Measurements from ENCODE around the gene DOCK9.
A peak's percentile ranks its signal among the peaks of the same experiment; 100 is the strongest.

Gene DOCK9

GRCh38 chr13:99018418-99019180 lies 40.7 kb upstream of the DOCK9 start:
- Histone ChIP-seq H2BK12ac (ENCODE audit: low read length) (no peak overlapping the region), H2AFZ (ENCODE audit: insufficient read depth, low read length, poor library complexity) (no peak overlapping the region), H3K23ac (ENCODE audit: low read length) (no peak overlapping the region), H3K79me2 (ENCODE audit: control insufficient read depth, insufficient read depth, low read length, poor library complexity) (peaks cover 6% of the 10 kb centered on the region), H4K12ac (ENCODE audit: low read depth, low read length) (no peak overlapping the region), H3K4ac (ENCODE audit: low read depth, low read length) (peak overlapping the region; percentile 40), H3K4me1 (ENCODE audit: control insufficient read depth in 1 of 2, insufficient read depth in 2 of 2, low read length in 2 of 2) (peaks cover 8 to 10% of the 10 kb centered on the region in 2 experiments), H2BK5ac (ENCODE audit: low read depth, low read length, poor library complexity) (no peak overlapping the region), H2AK5ac (ENCODE audit: low read length) (no peak overlapping the region), H4K8ac (ENCODE audit: low read depth, low read length) (no peak overlapping the region), H2BK120ac (ENCODE audit: insufficient read depth, low read length, poor library complexity) (no peak overlapping the region), H3K9me3 (ENCODE audit: insufficient read depth, low read depth, low read length) (no peaks in the 10 kb centered on the region), H3K9ac (ENCODE audit: low read length) (no peak overlapping the region), H3K79me1 (ENCODE audit: low read length) (peaks cover 7% of the 10 kb centered on the region), H3K27ac (ENCODE audit: low read depth, low read length) (no peak overlapping the region), H3K36me3 (ENCODE audit: control insufficient read depth in 1 of 2, insufficient read depth in 2 of 2, low read length in 2 of 2) (no peaks in the 10 kb centered on the region), H3K4me3 (ENCODE audit: low read depth, low read length) (no peak overlapping the region), H3K27me3 (ENCODE audit: insufficient read depth, low read length) (no peaks in the 10 kb centered on the region), H3K4me2 (ENCODE audit: low read length) (no peak overlapping the region), H4K91ac (ENCODE audit: low read depth, low read length) (no peak overlapping the region), H3K14ac (ENCODE audit: low read length) (no peak overlapping the region), H3K18ac (ENCODE audit: low read length) (no peak overlapping the region)
- no CpG with 5 or more reads among the region's 3 CpGs for whole genome bisulfite sequencing (ENCODE audit: extremely low coverage, insufficient coverage, insufficient read length)
- peak in 1 of 2 donors; percentile 31 for DNase-seq

GRCh38 chr13:99015606-99016490 lies 38.0 kb upstream of the DOCK9 start:
- no peaks in the 10 kb centered on the region for H3K9me3 ChIP-seq (ENCODE audit: insufficient read depth, low read depth, low read length)
- WGBS (ENCODE audit: extremely low coverage, insufficient coverage, insufficient read length): no CpG with 5 or more reads among the region's 15 CpGs
- no peak overlapping the region for H4K8ac ChIP-seq (ENCODE audit: low read depth, low read length)

GRCh38 chr13:99014522-99014921 lies 36.7 kb upstream of the DOCK9 start:
- no CpG with 5 or more reads among the region's 4 CpGs for WGBS (ENCODE audit: extremely low coverage, insufficient coverage, insufficient read length)
- peak overlapping the region; percentile 11 for H2AK5ac ChIP-seq (ENCODE audit: low read length)
- H2AFZ ChIP-seq (ENCODE audit: insufficient read depth, low read length, poor library complexity): no peak overlapping the region
- H3K36me3 ChIP-seq (ENCODE audit: control insufficient read depth in 1 of 2, insufficient read depth in 2 of 2, low read length in 2 of 2): no peaks in the 10 kb centered on the region
- H3K4ac ChIP-seq (ENCODE audit: low read depth, low read length): peak overlapping the region; percentile 49
- no peak overlapping the region for H4K8ac ChIP-seq (ENCODE audit: low read depth, low read length)
- peak overlapping the region; percentile 50 for H2BK12ac ChIP-seq (ENCODE audit: low read length)
- peak overlapping the region; percentile 63 for H3K14ac ChIP-seq (ENCODE audit: low read length)
- H4K91ac ChIP-seq (ENCODE audit: low read depth, low read length): peak overlapping the region; percentile 82
- H3K4me2 ChIP-seq (ENCODE audit: low read length): peak overlapping the region; percentile 11
- peak overlapping the region; percentile 23 for H2BK5ac ChIP-seq (ENCODE audit: low read depth, low read length, poor library complexity)
- H3K9me3 ChIP-seq (ENCODE audit: insufficient read depth, low read depth, low read length): no peaks in the 10 kb centered on the region
- peak overlapping the region; percentile 24 for H3K9ac ChIP-seq (ENCODE audit: low read length)
- peak overlapping the region; percentile 86 for H3K18ac ChIP-seq (ENCODE audit: low read length)
- no peak overlapping the region for H3K23ac ChIP-seq (ENCODE audit: low read length)
- no peak overlapping the region for H4K12ac ChIP-seq (ENCODE audit: low read depth, low read length)
- peak overlapping the region; percentile 62 for H2BK120ac ChIP-seq (ENCODE audit: insufficient read depth, low read length, poor library complexity)
- H3K27me3 ChIP-seq (ENCODE audit: insufficient read depth, low read length): no peaks in the 10 kb centered on the region
- peak overlapping the region; percentile 62 for H3K27ac ChIP-seq (ENCODE audit: low read depth, low read length)
- peaks cover 21 to 30% of the 10 kb centered on the region in 2 experiments for H3K4me1 ChIP-seq (ENCODE audit: control insufficient read depth in 1 of 2, insufficient read depth in 2 of 2, low read length in 2 of 2)
- H3K4me3 ChIP-seq (ENCODE audit: low read depth, low read length): no peak overlapping the region
- H3K79me1 ChIP-seq (ENCODE audit: low read length): peaks cover 14% of the 10 kb centered on the region
- no peak for DNase-seq
- H3K79me2 ChIP-seq (ENCODE audit: control insufficient read depth, insufficient read depth, low read length, poor library complexity): peaks cover 4% of the 10 kb centered on the region

More at GRCh38 chr13:99015606-99016490, 38.0 kb upstream of the DOCK9 start:
- H2BK120ac ChIP-seq (ENCODE audit: insufficient read depth, low read length, poor library complexity): no peak overlapping the region
- H2AK5ac ChIP-seq (ENCODE audit: low read length): no peak overlapping the region
- peak overlapping the region; percentile 54 for H2BK12ac ChIP-seq (ENCODE audit: low read length)
- H3K79me1 ChIP-seq (ENCODE audit: low read length): peaks cover 13% of the 10 kb centered on the region
- no peak overlapping the region for H4K12ac ChIP-seq (ENCODE audit: low read depth, low read length)
- no peak overlapping the region for H2BK5ac ChIP-seq (ENCODE audit: low read depth, low read length, poor library complexity)
- no peak overlapping the region for H4K91ac ChIP-seq (ENCODE audit: low read depth, low read length)
- H3K23ac ChIP-seq (ENCODE audit: low read length): no peak overlapping the region
- H3K9ac ChIP-seq (ENCODE audit: low read length): no peak overlapping the region
- peak overlapping the region; percentile 27 for H3K4ac ChIP-seq (ENCODE audit: low read depth, low read length)
- H3K36me3 ChIP-seq (ENCODE audit: control insufficient read depth in 1 of 2, insufficient read depth in 2 of 2, low read length in 2 of 2): no peaks in the 10 kb centered on the region
- no peak overlapping the region for H3K27ac ChIP-seq (ENCODE audit: low read depth, low read length)
- no peak overlapping the region for H3K4me3 ChIP-seq (ENCODE audit: low read depth, low read length)
- no peak overlapping the region for H3K4me2 ChIP-seq (ENCODE audit: low read length)
- no peak for DNase-seq
- no peak overlapping the region for H3K14ac ChIP-seq (ENCODE audit: low read length)
- peaks cover 4% of the 10 kb centered on the region for H3K79me2 ChIP-seq (ENCODE audit: control insufficient read depth, insufficient read depth, low read length, poor library complexity)
- peak overlapping the region; percentile 61 for H3K18ac ChIP-seq (ENCODE audit: low read length)
- H3K4me1 ChIP-seq (ENCODE audit: control insufficient read depth in 1 of 2, insufficient read depth in 2 of 2, low read length in 2 of 2): peaks cover 18 to 22% of the 10 kb centered on the region in 2 experiments
- no peak overlapping the region for H2AFZ ChIP-seq (ENCODE audit: insufficient read depth, low read length, poor library complexity)
- H3K27me3 ChIP-seq (ENCODE audit: insufficient read depth, low read length): no peaks in the 10 kb centered on the region

GRCh38 chr13:99013951-99014350 lies 36.1 kb upstream of the DOCK9 start:
- Histone ChIP-seq H3K23ac (ENCODE audit: low read length) (no peak overlapping the region), H2BK12ac (ENCODE audit: low read length) (peak overlapping the region; percentile 8), H2AK5ac (ENCODE audit: low read length) (peak overlapping the region; percentile 11), H3K36me3 (ENCODE audit: control insufficient read depth in 1 of 2, insufficient read depth in 2 of 2, low read length in 2 of 2) (no peaks in the 10 kb centered on the region), H2BK120ac (ENCODE audit: insufficient read depth, low read length, poor library complexity) (peak overlapping the region; percentile 18), H4K91ac (ENCODE audit: low read depth, low read length) (peak overlapping the region; percentile 45), H3K18ac (ENCODE audit: low read length) (peak overlapping the region; percentile 28), H3K14ac (ENCODE audit: low read length) (no peak overlapping the region), H3K27me3 (ENCODE audit: insufficient read depth, low read length) (no peaks in the 10 kb centered on the region), H3K9me3 (ENCODE audit: insufficient read depth, low read depth, low read length) (no peaks in the 10 kb centered on the region), H3K27ac (ENCODE audit: low read depth, low read length) (peak overlapping the region; percentile 77), H3K79me2 (ENCODE audit: control insufficient read depth, insufficient read depth, low read length, poor library complexity) (peaks cover 5% of the 10 kb centered on the region), H3K4me1 (ENCODE audit: control insufficient read depth in 1 of 2, insufficient read depth in 2 of 2, low read length in 2 of 2) (peaks cover 24 to 36% of the 10 kb centered on the region in 2 experiments), H4K12ac (ENCODE audit: low read depth, low read length) (no peak overlapping the region), H3K4ac (ENCODE audit: low read depth, low read length) (no peak overlapping the region), H3K9ac (ENCODE audit: low read length) (no peak overlapping the region), H3K4me3 (ENCODE audit: low read depth, low read length) (no peak overlapping the region), H3K4me2 (ENCODE audit: low read length) (peak overlapping the region; percentile 38), H4K8ac (ENCODE audit: low read depth, low read length) (no peak overlapping the region), H3K79me1 (ENCODE audit: low read length) (peaks cover 18% of the 10 kb centered on the region), H2AFZ (ENCODE audit: insufficient read depth, low read length, poor library complexity) (peak overlapping the region; percentile 50), H2BK5ac (ENCODE audit: low read depth, low read length, poor library complexity) (peak overlapping the region; percentile 57)
- WGBS (ENCODE audit: extremely low coverage, insufficient coverage, insufficient read length): no CpG with 5 or more reads among the region's 6 CpGs
- DNase-seq: no peak

Data from trophoblast cell (in vitro differentiated cells and primary cell).